IMR-90 (cell line): Measurements from ENCODE around the gene TBCD.

Source experiments
- CEBPB ChIP-seq: IDR thresholded peaks from 2 replicates; pipeline ENCODE4 v1.6.1; 2012; ENCODE audit warnings: low read depth, low read length, improper control_type of control experiment
- CTCF ChIP-seq: conservative IDR thresholded peaks from 2 replicates; pipeline ENCODE4 v1.5.1; 2012; ENCODE audit warnings: mild to moderate bottlenecking, low read depth, low read length, improper control_type of control experiment
- FOS ChIP-seq: fragments of 150-350 bp; IDR thresholded peaks from 2 replicates; pipeline ENCODE4 v1.6.1; 2016; ENCODE audit warnings: low read depth, low read length
- MAZ ChIP-seq: IDR thresholded peaks from 2 replicates; pipeline ENCODE4 v1.6.1; 2012; ENCODE audit warnings: low read depth, mild to moderate bottlenecking, low read length, improper control_type of control experiment, moderate library complexity, borderline replicate concordance
- POLR2A ChIP-seq: IDR thresholded peaks from 2 replicates; pipeline ENCODE4 v1.6.1; 2012; ENCODE audit warnings: mild to moderate bottlenecking, low read depth, low read length
- RCOR1 ChIP-seq: IDR thresholded peaks from 2 replicates; pipeline ENCODE4 v1.6.1; 2012; ENCODE audit warnings: mild to moderate bottlenecking, low read length, improper control_type of control experiment; ENCODE audit not compliant: insufficient replicate concordance
- RFX5 ChIP-seq: IDR thresholded peaks from 2 replicates; pipeline ENCODE4 v1.8.0; 2012; ENCODE audit warnings: low read depth, mild to moderate bottlenecking, low read length, moderate library complexity
- SMC3 ChIP-seq: fragments of 150-350 bp; IDR thresholded peaks from 2 replicates; pipeline ENCODE4 v1.6.1; 2016; ENCODE audit warnings: low read depth, mild to moderate bottlenecking, antibody characterized with exemption, low read length, moderate library complexity
- TF ChIP-seq, protein P1 (sequence below): fragments of 150-350 bp; IDR thresholded peaks from 2 replicates; pipeline ENCODE4 v1.6.1; 2017; ENCODE audit warnings: mild to moderate bottlenecking, antibody characterized with exemption, low read length, low read depth

GRCh38 chr17:82718986-82719685, 32.7 kb upstream of the TBCD start:
- no peak for TF ChIP-seq POLR2A
- no peak for TF ChIP-seq CTCF
- no peak for TF ChIP-seq FOS
- no peak for TF ChIP-seq CEBPB
- no peak for TF ChIP-seq RCOR1
- TF ChIP-seq MAZ = no peak
- TF ChIP-seq, protein P1, sequence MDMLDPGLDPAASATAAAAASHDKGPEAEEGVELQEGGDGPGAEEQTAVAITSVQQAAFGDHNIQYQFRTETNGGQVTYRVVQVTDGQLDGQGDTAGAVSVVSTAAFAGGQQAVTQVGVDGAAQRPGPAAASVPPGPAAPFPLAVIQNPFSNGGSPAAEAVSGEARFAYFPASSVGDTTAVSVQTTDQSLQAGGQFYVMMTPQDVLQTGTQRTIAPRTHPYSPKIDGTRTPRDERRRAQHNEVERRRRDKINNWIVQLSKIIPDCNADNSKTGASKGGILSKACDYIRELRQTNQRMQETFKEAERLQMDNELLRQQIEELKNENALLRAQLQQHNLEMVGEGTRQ = no peak
- TF ChIP-seq RFX5 = no peak
- no peak for TF ChIP-seq SMC3
